Activated naive CD4-positive, alpha-beta T cell treated with anti-CD3 and anti-CD28 coated beads, Interleukin-2, amount 10 ng/mL, durations not matched to agents 7 days and 5 days (primary cell): ENCODE data around the gene SRPX.

Experiments
- CTCF ChIA-PET: fragments of 350-600 bp; sonication (Branson Sonifier 250); formaldehyde crosslinking; loops from one replicate; lab custom pipeline; 2021; ENCODE audit warnings: antibody characterized with exemption; lab: Charles Lee
- DNase-seq: peaks from one replicate; pipeline ENCODE4 v3.0.0-alpha.2; 2020
- H3K27ac Mint-ChIP-seq: one replicate; pipeline ENCODE4 v1.8.0; 2021; ENCODE audit warnings: mild to moderate bottlenecking, moderate library complexity, mixed read lengths
- H3K27me3 Mint-ChIP-seq: one replicate; pipeline ENCODE4 v1.8.0; 2021; ENCODE audit warnings: mild to moderate bottlenecking, mixed read lengths
- H3K36me3 Mint-ChIP-seq: one replicate; pipeline ENCODE4 v1.8.0; 2021; ENCODE audit warnings: mixed read lengths
- H3K4me1 Mint-ChIP-seq: one replicate; pipeline ENCODE4 v1.8.0; 2021; ENCODE audit warnings: mixed read lengths
- H3K4me3 Mint-ChIP-seq: one replicate; pipeline ENCODE4 v1.8.0; 2021; ENCODE audit warnings: mild to moderate bottlenecking, moderate library complexity, mixed read lengths
- H3K9me3 Mint-ChIP-seq: one replicate; pipeline ENCODE4 v1.8.0; 2021; ENCODE audit warnings: mixed read lengths

SRPX gene

DNA sequence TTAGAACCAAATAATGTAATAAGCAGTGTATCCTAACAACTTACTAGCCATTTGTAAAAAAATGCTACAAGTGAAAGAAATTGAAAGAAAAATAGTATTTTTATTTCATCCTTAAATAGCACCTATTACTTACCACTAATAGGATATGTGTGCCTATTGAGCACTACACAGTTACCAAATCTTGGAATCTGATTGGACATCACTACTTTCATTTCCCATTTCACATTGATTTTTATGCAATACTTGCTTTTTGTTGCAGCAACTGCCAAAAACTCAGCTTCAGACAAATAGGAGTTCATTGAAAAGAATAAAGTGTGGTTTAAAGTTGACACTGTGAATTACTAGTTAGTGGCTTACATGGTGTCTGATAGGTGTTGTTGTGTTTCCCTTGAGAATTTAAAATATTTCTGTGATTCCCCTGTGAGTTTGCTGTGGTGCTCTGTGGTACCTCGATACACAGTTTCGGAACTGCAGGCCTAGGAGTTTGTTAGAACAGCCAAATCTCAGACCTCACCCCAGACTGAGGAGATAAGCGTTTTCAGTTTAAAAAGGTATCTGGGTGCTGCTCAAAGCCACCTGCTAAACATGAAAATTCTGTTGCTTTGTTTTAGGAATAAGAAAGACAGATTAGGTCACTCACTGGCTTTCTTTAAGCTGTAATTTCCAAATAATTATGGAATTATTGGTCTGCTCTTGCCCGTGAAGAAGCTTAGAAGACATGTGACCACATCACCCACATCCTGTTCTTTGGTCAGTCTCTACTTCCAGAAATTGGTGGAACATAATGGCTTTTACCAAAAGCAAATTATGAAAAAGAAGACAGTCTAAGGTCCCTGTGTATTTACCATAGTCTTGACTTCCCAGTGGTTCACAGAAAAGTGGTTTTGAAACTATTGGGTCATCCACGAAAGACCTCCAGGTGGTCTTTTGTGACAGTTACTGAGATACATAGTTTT is 116.5 kb downstream of the SRPX start:
- Mint-ChIP-seq H3K27ac (no peak overlapping the region), H3K9me3 (no peaks in the 10 kb centered on the region), H3K27me3 (no peaks in the 10 kb centered on the region), H3K4me3 (no peak overlapping the region), H3K36me3 (no peaks in the 10 kb centered on the region), H3K4me1 (no peaks in the 10 kb centered on the region)
- CTCF ChIA-PET = no interaction called here
- no peak for DNase-seq

DNA sequence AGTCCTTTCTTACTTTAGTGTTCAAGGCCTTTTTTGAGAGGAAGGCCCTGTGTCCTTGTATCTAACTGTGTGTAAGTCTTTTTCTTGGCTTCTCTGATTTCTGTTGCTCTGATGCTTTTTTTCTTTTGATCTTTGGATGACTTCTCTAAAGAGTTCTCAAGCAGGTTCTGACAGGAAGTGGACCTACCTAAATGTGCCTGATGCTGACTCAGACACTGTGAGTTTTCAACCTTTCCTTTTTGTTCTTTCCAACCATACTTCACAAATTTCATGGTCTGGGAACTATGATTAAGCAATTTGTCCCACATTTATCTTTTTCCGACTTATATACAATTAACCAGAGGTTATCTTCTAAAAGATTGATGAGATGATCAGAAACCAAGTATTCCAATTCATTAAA is 117.8 kb downstream of the SRPX start:
- Mint-ChIP-seq H3K36me3 (no peaks in the 10 kb centered on the region), H3K27ac (no peak overlapping the region)

DNA sequence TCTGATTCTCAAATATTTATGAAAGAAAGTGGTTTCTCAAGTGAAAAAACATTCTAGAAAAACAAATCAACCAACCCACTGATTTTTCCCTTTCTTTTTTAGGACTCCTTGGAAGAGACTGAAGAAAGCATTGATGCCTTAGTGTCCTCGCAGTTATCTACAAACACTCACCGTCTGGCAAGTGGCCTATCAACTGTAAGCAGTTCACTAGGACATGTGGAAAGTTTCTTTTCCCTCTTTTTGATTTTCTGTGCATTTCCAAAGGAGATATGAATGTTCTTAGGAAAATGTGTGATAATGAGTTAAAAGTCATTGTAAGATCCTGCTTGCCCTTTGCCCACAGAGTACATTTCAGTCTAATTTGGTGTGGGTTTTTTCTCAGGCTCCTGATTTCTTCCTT is 118.4 kb downstream of the SRPX start:
- H3K4me1 Mint-ChIP-seq = no peaks in the 10 kb centered on the region
- no peaks in the 10 kb centered on the region for H3K27me3 Mint-ChIP-seq
- H3K9me3 Mint-ChIP-seq = no peaks in the 10 kb centered on the region
- no peak overlapping the region for H3K4me3 Mint-ChIP-seq
- CTCF ChIA-PET = no interaction called here
- no peaks in the 10 kb centered on the region for H3K36me3 Mint-ChIP-seq
- H3K27ac Mint-ChIP-seq = no peak overlapping the region
- no peak for DNase-seq

More for the DNA sequence above, 117.8 kb downstream of the SRPX start:
- no peaks in the 10 kb centered on the region for H3K9me3 Mint-ChIP-seq
- H3K4me3 Mint-ChIP-seq = no peak overlapping the region
- CTCF ChIA-PET = no interaction called here
- H3K27me3 Mint-ChIP-seq = no peaks in the 10 kb centered on the region
- H3K4me1 Mint-ChIP-seq = no peaks in the 10 kb centered on the region
- no peak for DNase-seq

DNA sequence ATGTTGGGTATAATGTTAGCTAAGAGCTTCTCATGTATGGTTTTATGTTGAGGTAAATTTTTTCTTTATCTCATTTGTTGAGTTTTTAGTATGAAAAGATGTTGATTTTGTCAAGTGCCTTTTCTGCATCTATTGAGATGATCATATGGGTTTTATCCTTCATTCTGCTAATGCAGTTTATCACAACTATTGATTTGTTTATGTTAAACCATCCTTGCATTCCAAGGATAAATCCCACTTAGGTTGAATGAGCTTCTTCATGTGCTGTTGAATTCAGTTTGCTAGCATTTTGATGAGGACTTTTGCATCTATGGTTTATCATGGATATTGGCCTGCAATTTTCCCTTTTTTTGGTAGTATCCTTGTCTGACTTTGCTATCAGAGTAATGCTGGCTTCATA is 121.0 kb downstream of the SRPX start:
- CTCF ChIA-PET = no interaction called here
- H3K36me3 Mint-ChIP-seq = no peaks in the 10 kb centered on the region
- no peak overlapping the region for H3K27ac Mint-ChIP-seq
- no peaks in the 10 kb centered on the region for H3K9me3 Mint-ChIP-seq
- no peak for DNase-seq
- H3K4me1 Mint-ChIP-seq = no peaks in the 10 kb centered on the region
- no peaks in the 10 kb centered on the region for H3K27me3 Mint-ChIP-seq
- H3K4me3 Mint-ChIP-seq = no peak overlapping the region
